ENCODE measurements around the gene SPG11.

The SPG11 gene

GRCh38 chr15:44585633-44586032 is 77.8 kb downstream of the SPG11 start:
- Histone ChIP-seq H2AFZ (ENCODE audit: low read length) (no peak overlapping the region), H3K79me2 (ENCODE audit: low read length) (no peaks in the 10 kb centered on the region), H3K9ac (ENCODE audit: low read length) (no peak overlapping the region), H3F3A (ENCODE audit: insufficient read depth, low read length) (no peaks in the 10 kb centered on the region), H3K36me3 (replicated peaks; ENCODE audit: insufficient read depth, low read length) (no peaks in the 10 kb centered on the region; the same call in 1 of the 2 replicates), H3K9me3 (replicated peaks; ENCODE audit: insufficient read depth, low read length) (no peaks in the 10 kb centered on the region), H3K27ac (ENCODE audit: low read length) (no peak overlapping the region), H3K9me2 (replicated peaks; ENCODE audit: insufficient read depth, low read length) (no peaks in the 10 kb centered on the region), H3K27me3 (replicated peaks; ENCODE audit: insufficient read depth, low read length) (no peaks in the 10 kb centered on the region), H4K20me1 (ENCODE audit: insufficient read depth, low read length) (no peaks in the 10 kb centered on the region), H3K4me1 (ENCODE audit: low read length) (no peaks in the 10 kb centered on the region), H3K4me2 (ENCODE audit: low read depth, low read length) (no peak overlapping the region), H3K4me3 (ENCODE audit: low read length) (no peak overlapping the region)
- TF ChIP-seq EZH2 (optimal IDR thresholded peaks at IDR 0.05; ENCODE audit: low read depth, low read length): no peak
- TF ChIP-seq EZH2phosphoT487 (IDR thresholded peaks at IDR 0.05; ENCODE audit: low read length): no peak
- TF ChIP-seq CTCF (IDR thresholded peaks at IDR 0.05; ENCODE audit: low read length): no peak
- no peak for DNase-seq

GRCh38 chr15:44584162-44584749 is 79.2 kb downstream of the SPG11 start:
- no peak overlapping the region for H2AFZ ChIP-seq (ENCODE audit: low read length)

GRCh38 chr15:44580105-44580504 is 83.4 kb downstream of the SPG11 start:
- Histone ChIP-seq H3K4me1 (ENCODE audit: low read length) (no peaks in the 10 kb centered on the region), H2AFZ (ENCODE audit: low read length) (no peak overlapping the region), H3K27me3 (replicated peaks; ENCODE audit: insufficient read depth, low read length) (no peaks in the 10 kb centered on the region), H3K9me3 (replicated peaks; ENCODE audit: insufficient read depth, low read length) (no peaks in the 10 kb centered on the region), H3K9ac (ENCODE audit: low read length) (no peak overlapping the region), H3F3A (ENCODE audit: insufficient read depth, low read length) (no peaks in the 10 kb centered on the region), H4K20me1 (ENCODE audit: insufficient read depth, low read length) (no peaks in the 10 kb centered on the region), H3K36me3 (replicated peaks; ENCODE audit: insufficient read depth, low read length) (no peaks in the 10 kb centered on the region; the same call in 1 of the 2 replicates), H3K4me2 (ENCODE audit: low read depth, low read length) (no peak overlapping the region), H3K79me2 (ENCODE audit: low read length) (no peaks in the 10 kb centered on the region), H3K4me3 (ENCODE audit: low read length) (no peak overlapping the region), H3K27ac (ENCODE audit: low read length) (no peak overlapping the region), H3K9me2 (replicated peaks; ENCODE audit: insufficient read depth, low read length) (no peaks in the 10 kb centered on the region)
- no peak for TF ChIP-seq EZH2 (optimal IDR thresholded peaks at IDR 0.05; ENCODE audit: low read depth, low read length)
- no peak for TF ChIP-seq CTCF (IDR thresholded peaks at IDR 0.05; ENCODE audit: low read length)
- TF ChIP-seq EZH2phosphoT487 (IDR thresholded peaks at IDR 0.05; ENCODE audit: low read length): no peak
- DNase-seq: no peak

More at GRCh38 chr15:44584162-44584749, 79.2 kb downstream of the SPG11 start:
- DNase-seq: peak; percentile 61
- H3K9me2 ChIP-seq (replicated peaks; ENCODE audit: insufficient read depth, low read length): no peaks in the 10 kb centered on the region
- H3K27me3 ChIP-seq (replicated peaks; ENCODE audit: insufficient read depth, low read length): no peaks in the 10 kb centered on the region
- H3K36me3 ChIP-seq (replicated peaks; ENCODE audit: insufficient read depth, low read length): no peaks in the 10 kb centered on the region; the same call in 1 of the 2 replicates
- no peaks in the 10 kb centered on the region for H3K4me1 ChIP-seq (ENCODE audit: low read length)
- no peak overlapping the region for H3K4me3 ChIP-seq (ENCODE audit: low read length)
- TF ChIP-seq EZH2phosphoT487 (IDR thresholded peaks at IDR 0.05; ENCODE audit: low read length) (no peak), CTCF (IDR thresholded peaks at IDR 0.05; ENCODE audit: low read length) (peak; percentile 74), EZH2 (optimal IDR thresholded peaks at IDR 0.05; ENCODE audit: low read depth, low read length) (no peak)
- H3K79me2 ChIP-seq (ENCODE audit: low read length): no peaks in the 10 kb centered on the region
- H3K27ac ChIP-seq (ENCODE audit: low read length): no peak overlapping the region
- no peak overlapping the region for H3K9ac ChIP-seq (ENCODE audit: low read length)
- H3F3A ChIP-seq (ENCODE audit: insufficient read depth, low read length): no peaks in the 10 kb centered on the region
- H4K20me1 ChIP-seq (ENCODE audit: insufficient read depth, low read length): no peaks in the 10 kb centered on the region
- no peaks in the 10 kb centered on the region for H3K9me3 ChIP-seq (replicated peaks; ENCODE audit: insufficient read depth, low read length)
- no peak overlapping the region for H3K4me2 ChIP-seq (ENCODE audit: low read depth, low read length)

Measured in MM.1S (cell line).